NCI-H1436 (cell line): ENCODE data around the gene GPER1.

Experiments
- DNase-seq: peaks from one replicate; lab custom pipeline; 2025; lab: John Stamatoyannopoulos, UW

The GPER1 gene

GRCh38 chr7:1053816-1054370, 34.0 kb upstream of the GPER1 start:
- no peak for DNase-seq

GRCh38 chr7:1054438-1054837, 33.5 kb upstream of the GPER1 start:
- no peak for DNase-seq

DNA sequence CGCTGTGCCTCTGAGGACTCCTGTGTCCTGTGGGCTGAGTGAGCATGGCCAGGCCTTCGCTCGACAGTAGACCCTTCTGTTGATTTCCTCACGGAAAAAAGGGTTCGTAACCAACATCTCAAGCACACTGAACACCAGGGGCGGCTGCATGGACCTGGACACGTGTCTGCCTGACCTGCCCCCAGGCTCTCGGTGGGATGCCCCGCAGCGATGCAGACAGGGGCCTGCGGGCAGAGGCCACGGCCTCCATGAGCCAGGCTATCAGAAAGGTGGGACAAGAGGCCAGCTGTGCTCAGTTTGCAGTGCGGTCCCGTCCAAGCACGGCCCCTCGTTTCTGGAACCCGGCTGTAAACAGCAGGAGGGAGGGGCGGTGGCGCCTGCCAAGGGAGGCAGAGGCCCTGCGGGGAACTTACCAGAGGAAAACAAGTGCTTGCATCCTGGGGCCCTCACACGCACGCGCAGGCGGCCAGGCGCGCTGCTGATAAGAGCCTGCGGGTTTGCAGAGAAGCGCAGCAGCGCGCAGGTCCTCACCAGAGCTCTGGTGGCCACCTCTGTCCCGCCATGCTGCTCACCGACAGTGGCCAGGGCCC, 33.0 kb upstream of the GPER1 start:
- DNase-seq: no peak

DNA sequence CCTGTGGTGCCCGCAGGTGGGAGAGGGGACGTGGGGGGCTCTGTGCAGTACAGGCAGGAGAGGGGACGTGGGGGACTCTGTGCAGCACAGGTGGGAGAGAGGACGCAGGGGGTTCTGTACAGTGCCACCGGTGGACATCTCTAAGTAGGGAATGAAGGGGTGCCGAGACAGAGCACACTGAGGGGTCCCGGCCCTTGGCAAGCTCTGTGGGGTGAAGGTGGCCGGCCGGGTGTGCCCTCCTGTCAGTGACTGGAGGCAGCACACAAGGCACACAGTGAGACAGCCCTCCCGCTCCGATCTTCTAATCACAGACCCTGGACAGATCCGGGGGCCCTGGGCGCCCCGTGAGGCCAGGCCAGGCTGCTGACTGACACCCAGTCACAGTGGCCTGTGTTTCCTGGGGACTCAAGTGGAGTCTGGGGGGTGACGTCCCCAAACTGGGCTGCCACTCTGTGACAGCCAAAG, 32.4 kb upstream of the GPER1 start:
- no peak for DNase-seq

DNA sequence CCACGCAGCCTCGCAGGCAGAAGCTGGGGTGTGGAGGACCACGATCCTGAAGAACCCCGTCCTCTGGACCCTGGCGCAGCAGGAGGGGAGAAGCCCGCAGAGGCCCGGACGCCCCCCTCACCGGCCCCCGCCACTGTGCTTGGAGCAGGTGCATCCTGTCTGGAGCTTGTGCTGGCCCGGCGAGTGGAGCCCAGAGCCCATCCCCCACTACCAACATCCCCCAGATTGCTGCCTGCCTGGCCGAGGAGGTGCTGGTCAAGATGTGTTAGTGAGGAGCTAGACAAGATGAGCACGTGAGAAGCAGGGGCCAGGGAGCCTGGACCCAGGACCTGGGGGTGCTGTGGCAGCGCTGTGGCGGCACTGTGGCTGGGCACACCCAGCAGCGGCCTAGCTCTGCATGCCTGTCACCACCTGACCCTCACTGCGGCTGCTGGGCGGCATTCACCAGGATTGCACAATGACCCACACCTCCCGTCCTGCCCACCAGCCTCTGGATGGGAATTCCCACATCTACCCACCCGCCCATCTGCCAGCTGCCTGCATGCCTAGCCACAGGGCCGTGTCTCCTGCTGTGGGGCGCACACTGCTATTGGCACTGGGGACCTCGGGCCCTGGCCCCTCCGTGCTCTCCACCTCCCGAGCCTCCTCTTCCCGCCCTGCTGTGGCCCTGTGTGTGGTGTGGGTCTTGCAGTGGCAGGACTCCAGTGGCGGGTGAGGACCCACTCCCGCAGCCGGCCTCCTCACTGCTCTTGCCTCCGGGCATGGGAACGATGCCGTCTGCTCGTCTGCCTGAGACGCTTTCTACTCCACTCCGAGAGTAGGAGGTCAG, 31.7 kb upstream of the GPER1 start:
- DNase-seq: no peak

- no peak for DNase-seq
These were observed 31.0 kb upstream of the GPER1 start for GRCh38 chr7:1056785-1057410.

- DNase-seq: no peak
These were observed 30.3 kb upstream of the GPER1 start for GRCh38 chr7:1057416-1058291.

DNA sequence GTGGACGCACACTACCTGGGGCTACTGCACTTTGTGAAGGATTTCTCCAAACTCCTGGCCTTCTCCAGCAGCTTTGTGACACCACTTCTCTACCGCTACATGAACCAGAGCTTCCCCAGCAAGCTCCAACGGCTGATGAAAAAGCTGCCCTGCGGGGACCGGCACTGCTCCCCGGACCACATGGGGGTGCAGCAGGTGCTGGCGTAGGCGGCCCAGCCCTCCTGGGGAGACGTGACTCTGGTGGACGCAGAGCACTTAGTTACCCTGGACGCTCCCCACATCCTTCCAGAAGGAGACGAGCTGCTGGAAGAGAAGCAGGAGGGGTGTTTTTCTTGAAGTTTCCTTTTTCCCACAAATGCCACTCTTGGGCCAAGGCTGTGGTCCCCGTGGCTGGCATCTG, 29.6 kb upstream of the GPER1 start:
- no peak for DNase-seq

DNA sequence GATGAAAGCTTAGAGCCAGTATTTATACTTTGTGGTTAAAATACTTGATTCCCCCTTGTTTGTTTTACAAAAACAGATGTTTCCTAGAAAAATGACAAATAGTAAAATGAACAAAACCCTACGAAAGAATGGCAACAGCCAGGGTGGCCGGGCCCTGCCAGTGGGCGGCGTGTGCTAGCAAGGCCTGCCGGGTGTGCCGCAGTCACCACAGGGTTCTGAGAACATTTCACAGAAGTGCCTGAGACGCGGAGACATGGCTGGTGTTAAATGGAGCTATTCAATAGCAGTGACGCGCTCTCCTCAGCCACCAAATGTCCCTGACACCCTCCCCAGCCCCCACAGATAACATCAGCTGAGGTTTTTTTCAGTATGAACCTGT, 29.1 kb upstream of the GPER1 start:
- DNase-seq: no peak

- no peak for DNase-seq
These were observed 28.5 kb upstream of the GPER1 start for GRCh38 chr7:1059200-1060091.

GRCh38 chr7:1060315-1061072, 27.4 kb upstream of the GPER1 start:
- DNase-seq: no peak

DNA sequence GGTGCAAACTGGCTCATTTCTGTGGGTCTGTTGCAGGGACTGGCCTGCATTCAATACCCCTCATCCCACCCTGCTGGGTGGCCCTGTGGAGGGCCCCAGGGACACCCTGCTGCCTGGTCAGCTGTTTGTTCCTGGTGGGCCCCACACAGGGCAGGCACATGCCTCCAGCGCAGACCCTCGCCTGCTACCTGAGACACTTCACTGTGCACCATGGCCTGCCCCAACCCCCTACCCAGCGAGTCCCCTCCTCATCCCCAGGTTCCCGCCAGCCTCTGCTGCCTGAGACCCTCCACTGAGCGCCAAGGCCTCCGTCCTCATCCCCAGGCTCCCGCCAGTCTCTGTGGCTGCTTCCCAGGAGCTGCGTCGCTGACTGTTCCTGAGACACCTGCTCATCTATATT, 26.7 kb upstream of the GPER1 start:
- DNase-seq: no peak

- no peak for DNase-seq
These were observed 25.3 kb upstream of the GPER1 start for GRCh38 chr7:1062296-1063294.

DNA sequence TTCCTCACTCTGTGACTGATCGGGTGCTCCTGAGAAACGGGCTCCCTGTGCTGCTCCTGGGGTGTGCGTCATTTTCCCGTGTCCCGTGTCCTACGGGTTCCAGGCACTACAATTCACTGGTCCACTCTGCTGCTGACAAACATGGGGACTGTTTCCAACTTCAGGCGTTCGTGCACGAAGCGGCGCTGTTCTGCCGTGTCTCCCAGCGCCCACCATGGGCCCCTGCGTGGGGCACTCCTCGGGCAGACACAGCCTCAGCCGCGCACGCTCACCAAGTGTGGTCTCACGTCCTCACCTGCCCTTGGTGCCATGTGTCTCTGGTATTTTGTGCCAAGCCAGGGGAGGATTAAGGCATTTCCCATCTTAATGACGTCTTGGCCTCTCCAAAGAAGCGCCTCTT, 24.6 kb upstream of the GPER1 start:
- DNase-seq: no peak

DNA sequence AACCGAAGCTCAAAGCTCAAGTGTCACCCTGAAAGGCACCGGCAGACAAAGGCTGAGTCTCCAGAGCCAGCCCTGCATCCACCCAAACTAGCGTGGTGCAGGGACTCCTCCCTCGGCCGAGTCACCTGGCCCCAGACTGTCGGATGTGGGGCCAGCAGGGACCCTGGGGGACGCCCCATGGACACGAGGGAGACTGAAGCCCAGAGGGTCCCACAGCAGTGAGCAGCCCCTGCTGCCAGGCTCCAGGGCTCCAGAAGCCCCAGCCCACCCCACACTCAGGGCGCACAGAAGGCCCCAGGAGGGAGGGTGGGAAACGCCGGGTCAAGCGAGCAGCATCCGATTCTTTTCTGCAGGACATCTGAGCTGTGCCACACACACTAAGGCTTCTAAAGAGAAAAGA, 23.3 kb upstream of the GPER1 start:
- DNase-seq: no peak

DNA sequence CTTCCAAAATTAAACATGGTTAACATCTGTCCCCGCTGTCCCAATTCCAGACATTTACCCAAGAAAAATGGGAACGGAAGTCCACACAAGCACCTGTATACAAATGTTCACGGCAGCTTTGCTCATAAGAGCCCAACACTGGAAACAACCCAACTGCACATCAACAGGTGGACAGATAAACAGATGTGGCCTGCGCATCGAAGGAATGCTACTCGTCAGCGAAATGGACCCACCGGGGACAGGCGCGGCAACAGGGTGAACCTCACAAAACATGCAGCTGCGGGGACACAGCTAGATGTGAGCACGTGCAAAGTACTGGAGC, 22.7 kb upstream of the GPER1 start:
- no peak for DNase-seq

- DNase-seq: peak; percentile 55
These were observed 22.2 kb upstream of the GPER1 start for GRCh38 chr7:1065585-1066241.

GRCh38 chr7:1066242-1066588, 21.7 kb upstream of the GPER1 start:
- no peak for DNase-seq

- DNase-seq: no peak
These were observed 19.9 kb upstream of the GPER1 start for GRCh38 chr7:1068013-1068412.
